Activated CD4-positive, CD25-positive, alpha-beta regulatory T cell treated with anti-CD3 and anti-CD28 coated beads, Interleukin-2, amount 50 U/mL, for 16 hours (primary cell): ENCODE results near the gene FERMT1.
"Not testable (repeated sequence)": the region's sequence is repeated elsewhere in the genome, so short reads cannot be mapped to it uniquely, and the experiment has no call there.

ENCODE experiments used
- DNase-seq: peaks from one replicate; pipeline ENCODE4 v3.0.0-alpha.2; 2020; ENCODE audit warnings: low read depth, low spot score

FERMT1 gene

DNA sequence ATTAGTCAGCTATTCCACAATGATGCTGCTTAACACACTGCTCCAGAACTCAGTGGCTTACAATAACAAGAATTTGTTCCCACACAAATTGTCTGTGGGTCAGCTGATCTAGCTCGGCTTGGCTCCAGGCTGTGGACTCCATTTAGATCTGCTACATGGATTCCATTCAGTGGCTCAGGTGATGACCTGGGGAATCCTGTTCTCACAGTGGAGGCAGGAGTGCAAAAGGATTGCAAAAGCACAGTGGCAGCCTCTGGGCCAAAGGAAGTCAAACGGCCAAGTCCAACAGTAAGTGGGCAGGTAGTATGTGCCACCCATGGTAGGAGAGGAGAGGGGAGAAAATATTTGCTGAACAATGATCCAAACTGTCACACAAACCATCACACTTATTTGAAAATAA is 53.2 kb downstream of the FERMT1 start:
- DNase-seq, result no peak

DNA sequence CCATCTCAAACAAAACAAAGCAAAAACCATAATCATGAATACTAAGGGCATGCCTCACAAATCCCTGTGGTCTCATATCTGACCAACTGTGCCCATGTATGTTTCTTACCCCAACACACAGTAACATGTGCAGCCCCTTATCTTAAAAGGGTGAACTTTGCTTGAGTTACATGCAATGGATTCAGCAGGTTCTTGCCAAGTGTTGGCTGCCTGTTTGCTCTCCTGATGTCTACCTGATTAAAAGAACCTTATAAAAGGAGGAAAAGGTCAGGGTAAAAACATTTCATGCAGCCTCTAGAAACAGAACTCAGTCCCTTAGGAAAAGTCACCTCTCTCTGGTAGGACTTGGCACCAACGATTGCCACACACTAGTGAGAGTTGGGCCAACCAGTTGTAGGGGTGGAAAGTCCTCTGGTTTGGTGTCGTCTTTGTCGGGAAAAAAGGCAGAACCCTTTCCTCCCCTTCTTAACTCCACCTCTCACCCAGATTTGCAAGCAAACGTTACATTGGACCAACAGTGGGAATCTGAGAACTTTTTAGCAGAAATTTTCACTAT is 55.0 kb downstream of the FERMT1 start:
- DNase-seq, result no peak

DNA sequence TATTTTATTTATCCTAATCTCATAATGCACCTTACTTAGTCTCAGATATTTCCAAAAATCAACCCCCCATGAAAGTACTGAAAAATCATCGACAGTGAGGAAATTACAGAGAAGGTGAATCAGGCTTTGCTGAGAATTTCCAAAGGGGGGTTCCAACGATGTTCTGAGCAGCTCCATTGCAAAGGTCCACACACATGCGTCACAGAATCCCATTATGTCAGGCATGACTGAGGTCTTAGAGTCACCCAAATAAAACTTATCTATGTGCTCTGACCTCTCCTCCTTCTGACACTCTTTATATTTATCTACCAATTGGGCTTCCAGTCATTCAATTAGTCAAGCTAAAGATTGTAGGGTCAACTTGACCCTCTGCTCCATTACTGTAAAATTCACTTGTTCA is 56.2 kb downstream of the FERMT1 start:
- no peak for DNase-seq

DNA sequence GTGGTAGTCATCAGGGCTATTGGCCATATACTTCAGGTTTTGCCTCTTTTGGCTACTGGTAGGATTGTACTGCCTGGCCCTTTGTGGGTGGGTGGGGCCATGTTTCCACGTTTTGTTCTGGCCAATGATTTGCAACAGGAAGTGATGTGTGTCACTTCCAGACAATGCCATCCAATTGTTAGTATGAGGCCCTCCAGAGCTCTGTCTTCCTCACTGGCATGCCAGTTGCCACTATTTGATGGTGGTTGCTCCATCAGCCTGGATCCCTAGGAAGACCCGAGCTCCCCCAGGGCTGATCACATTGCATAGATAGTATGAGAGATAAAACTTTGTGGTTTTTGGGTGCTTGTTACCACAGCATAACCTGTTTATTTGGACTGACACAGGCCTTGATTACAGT is 61.3 kb downstream of the FERMT1 start:
- DNase-seq, result no peak

DNA sequence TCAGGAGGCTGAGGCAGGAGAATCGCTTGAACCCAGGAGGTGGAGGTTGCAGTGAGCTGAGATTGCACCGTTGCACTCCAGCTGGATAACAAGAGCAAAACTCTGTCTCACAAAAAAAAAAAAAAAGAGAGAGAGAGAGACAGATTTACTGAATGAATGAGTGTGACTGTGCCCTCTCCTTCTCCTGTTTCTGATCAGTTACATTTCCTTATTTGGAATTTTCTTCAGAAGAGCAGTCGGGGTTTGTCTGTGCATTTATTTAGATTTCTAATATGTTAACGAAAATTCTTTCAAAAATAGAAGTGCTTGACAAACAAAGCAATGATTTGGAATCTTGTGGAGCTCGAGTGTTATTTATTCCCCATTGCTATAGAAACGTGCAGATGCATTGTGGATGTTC is 62.6 kb downstream of the FERMT1 start:
- no peak for DNase-seq

DNA sequence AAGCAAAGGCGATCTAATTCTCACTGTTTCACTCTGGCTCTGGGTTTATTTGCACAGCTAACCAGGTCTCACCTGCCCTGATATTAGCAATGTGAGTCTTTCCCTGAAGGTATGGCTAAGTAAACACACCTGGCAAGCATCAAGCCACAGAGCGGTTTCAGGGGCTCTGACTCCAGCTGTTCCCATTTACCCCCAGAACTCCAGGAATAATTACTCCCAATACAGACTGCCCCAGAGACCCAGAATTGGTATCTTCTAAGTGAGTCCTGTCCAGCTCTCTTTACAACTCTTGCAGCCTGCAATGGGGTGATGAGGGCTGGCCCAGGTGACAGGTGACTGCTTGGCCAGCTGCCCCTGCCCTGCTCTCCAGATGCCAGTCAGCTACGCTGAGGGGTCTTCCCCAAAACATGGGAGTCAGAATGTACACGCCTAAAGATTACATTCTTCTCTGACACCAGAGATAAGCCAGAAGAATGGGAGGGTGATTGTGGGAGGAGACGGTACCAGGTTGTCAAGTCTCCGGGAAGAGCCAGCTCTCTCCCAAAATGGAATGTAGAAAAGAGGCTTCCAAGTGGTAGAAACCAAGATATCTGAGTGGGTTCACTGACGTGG is 64.0 kb downstream of the FERMT1 start:
- no peak for DNase-seq

DNA sequence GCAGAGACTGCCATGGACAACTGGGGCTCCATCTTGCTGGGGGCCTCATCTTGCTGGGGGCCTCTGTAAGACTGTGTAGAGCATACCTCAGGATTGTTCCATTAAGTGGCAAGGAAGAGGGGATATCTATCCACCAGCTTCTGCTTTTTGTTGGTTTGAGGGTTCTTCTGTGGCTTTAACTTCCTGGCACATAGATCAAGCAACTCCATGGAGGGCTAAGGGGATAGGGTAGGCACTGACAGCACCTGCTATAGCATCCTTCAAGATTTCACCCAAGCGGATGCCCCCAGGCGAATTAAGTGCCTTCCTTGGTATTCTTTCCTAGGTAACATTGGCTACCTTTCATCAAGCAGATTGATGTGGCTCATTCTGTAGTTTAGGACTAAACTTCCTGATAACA is 65.1 kb downstream of the FERMT1 start:
- DNase-seq, result no peak

DNA sequence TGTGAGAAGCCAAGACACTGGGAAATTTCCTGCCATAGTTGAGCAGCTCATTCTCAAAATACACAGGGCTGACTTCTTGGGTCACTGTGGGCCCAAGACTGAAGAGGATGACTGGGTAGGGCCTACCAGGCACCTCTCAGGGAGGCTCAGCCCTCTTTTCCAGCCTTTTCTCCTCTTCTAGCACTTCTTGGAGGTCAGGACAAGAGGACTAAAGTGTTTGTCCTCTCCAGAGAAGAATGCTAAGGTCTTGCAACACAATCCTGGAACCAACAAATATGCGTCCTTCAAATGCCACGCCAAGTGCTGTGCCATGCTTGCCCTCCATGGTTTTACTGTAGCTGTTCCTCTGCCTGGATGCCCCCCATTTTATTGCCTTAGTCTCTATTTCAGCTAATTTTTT is 65.7 kb downstream of the FERMT1 start:
- no peak for DNase-seq

DNA sequence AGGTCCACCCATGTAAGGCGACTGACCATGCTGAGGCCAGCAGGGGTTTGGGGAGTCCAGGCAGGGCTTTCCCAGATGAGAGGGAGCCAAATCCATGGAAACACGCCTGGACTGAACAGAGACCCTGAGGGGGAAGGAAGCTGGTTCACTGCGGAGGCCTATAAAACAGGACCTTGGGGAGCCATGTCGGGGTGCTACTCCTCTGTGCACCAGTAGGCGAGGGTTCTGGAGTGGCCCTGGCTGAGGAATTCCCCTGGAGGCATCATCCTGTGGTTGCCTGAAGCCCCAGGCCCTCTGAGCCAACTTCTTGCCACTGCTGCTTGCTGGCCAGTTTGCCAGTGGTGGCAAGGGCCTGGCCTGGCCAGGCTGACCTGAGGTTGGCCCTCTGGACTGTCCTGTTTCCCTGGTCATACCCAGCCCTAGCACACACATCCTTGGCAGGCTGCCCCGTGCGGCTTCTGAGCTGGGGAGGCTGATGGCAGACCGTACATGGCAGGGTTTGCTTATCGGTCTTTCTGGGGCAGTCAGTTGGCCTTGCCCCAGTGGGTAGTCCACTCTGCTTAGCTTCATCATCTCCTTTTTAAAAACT is 66.8 kb downstream of the FERMT1 start:
- DNase-seq, result no peak

DNA sequence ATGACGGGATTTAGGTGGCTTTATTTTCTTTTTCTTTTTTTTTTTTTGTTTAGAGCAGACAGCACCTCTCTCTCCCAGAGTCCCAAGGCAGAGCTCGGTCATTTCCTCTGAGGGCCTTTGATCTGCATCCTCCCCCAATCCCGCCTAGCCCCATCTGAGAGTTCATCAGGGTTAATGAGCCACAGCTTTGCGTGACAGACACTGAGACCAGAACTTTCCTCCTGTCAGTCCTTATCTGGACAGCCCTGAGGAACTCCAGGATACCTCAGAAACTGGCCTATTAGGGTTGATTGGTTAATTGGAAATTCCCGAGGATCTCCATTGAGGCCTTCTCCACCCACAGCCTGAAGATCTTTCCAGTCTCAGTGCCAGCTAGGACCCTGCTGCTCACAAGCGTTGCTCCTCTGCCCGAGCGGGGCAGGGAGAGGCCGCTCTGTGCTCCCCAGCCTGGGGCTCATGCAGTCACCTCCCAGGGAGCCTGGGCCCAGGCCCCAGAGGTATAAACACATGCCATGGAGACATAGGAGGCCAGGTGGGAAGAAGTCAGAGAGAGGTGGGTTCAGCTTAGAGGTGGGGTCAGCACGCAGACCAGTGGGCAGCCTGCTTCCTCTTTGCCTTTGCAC is 67.6 kb downstream of the FERMT1 start:
- DNase-seq, result no peak

DNA sequence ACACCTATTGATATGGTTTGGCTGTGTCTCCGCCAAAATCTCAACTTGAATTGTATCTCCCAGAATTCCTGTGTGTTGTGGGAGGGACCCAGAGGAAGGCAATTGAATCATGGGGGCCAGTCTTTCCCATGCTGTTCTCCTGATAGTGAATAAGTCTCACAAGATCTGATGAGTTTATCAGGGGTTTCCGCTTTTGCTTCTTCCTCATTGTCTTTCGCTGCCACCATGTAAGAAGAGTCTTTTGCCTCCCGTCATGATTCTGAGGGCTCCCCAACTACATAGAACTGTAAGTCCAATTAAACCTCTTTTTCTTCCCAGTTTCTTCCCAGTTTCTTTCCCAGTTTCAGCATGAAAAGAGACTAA is 68.2 kb downstream of the FERMT1 start:
- DNase-seq, result not testable (repeated sequence)

DNA sequence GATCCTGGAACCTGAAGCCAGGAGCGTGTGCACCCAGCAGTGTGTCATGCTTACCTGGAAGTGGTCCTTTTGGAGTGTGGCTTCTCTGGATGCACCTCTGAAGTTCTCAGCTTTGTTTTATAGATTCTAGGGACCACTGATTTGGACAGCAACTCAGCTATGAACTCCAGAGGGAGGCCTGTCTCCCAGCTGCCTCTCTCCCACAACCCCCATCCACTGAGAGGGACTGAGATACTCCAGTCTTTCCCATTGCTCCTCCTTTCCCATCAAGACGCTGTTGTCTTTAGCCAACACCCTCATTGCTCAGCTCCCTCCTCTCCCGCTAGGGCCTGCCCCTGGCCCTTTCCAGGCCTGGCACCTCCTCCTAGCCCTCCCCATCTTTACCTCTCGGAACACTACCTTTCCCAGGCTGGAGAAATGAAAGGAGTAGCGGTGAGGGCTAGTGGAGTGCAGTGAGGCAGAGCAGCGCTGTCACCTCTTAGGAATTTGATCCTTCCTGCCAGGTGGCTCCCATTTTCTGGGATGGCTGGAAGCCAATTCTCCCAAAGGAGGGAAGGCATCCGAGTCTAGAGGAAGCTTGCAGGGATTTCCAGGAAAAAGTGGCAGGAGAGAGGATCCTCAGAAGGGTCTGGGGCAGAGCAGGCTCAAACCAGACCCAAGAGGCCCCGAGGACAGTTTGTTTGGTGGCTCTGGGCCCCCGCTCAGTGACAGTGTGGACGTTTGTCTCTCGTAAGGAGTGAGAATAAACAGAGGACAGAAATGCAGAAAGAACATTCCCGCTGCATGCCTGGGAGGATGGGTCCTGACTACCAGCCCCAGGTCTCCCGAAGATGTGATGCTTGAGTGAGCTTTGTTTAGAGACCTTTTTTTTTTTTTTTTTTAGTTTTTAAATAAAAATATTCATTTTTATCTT is 68.8 kb downstream of the FERMT1 start, which contains the start of gene LRRN4:
Gene LRRN4, minus strand, starts transcription at position 285 of the 913 bp plus-strand sequence. CDS start 1,261 bp downstream, outside the sequence.
- no peak for DNase-seq

DNA sequence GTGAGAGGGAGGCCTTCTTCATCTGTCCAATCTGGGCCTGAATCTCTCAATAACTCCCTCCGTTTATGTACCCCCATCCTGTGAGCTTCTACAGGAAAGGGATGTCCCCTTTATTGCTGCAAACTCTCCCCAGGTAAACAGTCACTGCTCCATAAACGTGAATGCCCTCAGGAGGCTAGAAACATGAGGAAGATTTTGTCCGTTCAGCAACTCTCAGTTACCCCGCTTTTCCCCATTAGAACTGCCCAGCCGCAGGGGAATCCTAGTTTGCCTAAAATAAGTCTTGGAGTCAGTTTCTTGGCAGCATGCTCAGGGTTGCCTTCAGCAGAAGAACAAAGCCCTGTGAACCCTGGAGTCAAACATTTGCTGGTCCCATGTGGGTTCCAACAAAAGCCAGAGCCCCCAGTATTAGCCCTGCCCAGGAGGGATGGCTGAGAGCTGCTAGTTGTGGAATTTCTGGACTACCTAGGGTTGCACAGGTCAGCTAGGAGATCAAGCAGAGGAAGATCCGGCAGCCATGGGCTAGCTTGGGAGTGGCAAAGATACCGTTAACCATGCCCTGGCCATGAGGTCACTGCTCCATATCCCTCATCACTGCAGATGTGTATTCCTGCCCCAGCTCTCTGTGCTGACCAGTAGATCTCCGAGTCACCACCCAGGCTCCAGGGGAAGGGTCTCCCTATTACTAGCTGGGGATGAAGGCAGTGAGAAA is 69.6 kb downstream of the FERMT1 start:
- DNase-seq, result no peak

DNA sequence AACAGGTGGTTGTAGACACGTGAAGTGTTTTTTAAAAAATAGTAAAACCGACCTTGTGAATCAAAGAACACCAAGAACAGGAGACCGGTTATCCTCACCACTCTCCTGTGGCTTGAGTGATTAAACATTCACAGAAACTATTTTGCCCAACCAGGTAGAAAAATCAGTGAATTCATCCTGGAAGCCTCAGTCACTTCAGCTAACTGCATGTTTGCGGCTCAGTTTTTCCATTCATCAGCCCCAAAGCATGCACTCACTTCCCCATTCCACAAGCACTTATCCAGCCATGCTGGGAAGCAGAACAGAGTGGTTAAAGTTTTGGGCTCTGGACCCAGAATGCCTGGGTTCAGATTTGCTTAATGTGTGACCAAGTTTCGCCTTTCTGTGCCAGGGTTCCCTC is 71.3 kb downstream of the FERMT1 start:
- no peak for DNase-seq

DNA sequence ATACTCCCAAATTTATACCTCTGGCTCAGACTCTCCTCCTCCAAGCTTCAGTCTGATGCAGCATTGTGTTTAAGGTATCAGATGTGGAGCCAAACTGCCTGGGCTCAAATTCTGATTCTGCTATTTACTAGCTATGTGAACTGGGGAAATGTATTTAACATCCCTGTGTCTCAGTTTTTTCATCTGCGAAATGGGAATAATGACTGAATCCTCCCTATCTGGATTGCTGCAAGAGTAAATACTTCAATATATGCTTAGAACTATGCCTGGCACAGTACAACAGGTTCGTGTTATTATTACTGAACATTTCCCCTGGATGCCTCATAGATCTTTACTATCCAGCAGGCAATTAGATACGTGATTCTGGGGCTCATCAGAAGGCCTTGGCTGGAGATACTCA is 74.4 kb downstream of the FERMT1 start:
- DNase-seq, result no peak

DNA sequence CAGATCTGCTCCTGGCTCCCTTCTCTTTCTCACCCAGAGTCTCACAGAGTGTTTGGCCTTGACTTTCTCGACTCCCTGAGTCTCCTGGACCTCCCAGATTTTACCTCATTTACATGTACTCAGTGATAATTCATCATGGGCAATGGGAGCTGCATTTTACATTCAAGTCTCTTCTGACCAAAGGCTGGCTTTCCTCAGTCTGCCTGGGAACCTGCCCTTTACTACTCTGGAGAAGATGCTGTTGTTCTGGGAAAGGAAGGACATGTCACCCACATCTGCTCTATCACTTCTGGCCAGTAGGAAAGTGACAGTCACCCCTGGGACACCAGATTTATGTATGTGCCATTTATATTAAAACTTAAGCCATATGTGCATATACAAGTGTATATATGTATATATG is 76.4 kb downstream of the FERMT1 start:
- DNase-seq, result no peak

DNA sequence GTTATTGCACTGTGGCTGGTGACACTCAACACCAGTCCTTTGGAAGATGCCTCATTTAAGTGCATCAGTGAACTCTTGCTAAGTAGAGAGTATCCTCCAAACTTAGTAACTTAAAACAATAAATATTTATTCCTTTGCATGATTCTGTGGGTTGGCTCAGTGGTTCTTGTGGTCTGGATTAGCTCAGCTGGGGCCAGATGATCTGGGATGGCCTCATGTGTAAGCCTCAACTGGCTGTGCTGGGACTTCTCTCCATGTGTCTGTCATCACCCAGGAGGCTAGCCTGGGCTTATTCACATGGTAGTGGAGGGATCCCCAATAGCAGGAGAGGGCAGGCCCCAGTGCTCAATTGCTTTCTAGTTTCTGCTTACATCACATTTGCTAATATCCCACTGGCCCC is 77.3 kb downstream of the FERMT1 start:
- DNase-seq, result no peak

DNA sequence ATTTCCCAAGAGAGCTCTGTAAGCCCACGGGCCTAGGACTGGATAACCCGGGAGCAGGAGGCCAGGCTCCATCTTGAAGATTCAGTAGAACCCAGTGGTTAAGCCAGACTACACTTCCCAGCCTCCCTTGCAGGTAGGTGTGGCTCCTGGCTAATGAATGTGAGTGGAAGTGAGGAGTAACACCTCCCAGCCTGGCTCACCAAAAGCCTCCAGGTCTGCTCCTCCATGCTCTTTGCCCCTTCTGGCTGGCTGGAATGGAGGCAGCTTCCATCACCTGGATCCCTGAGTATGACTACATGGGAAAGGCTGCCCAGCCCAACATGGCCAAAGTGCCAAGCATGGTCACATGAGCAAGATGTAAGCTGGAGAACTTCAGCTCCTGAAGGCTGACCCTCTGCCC is 78.7 kb downstream of the FERMT1 start:
- no peak for DNase-seq

DNA sequence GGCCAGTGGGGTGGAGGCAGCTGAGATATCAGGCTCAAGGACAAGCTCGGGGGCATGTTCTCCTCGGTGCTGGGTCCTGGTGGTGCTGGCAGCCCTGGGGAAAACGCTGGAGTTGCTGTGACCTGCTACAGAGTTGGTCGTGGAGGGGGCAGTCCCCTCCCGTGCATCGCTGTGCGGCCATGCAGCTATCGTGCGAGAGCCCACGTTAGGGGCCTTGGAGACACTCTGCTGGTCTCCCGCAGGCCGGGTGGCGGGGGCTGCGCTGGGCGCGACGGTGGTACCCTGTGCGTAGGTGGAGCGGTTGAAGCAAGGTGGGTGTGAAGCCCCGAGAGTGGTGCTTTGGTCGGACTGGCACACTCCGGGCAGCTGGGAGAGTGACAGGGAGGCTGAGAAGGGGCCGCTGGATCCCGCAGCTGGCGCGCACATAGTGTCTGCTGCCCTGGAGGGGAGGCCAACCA is 81.0 kb downstream of the FERMT1 start:
- no peak for DNase-seq

DNA sequence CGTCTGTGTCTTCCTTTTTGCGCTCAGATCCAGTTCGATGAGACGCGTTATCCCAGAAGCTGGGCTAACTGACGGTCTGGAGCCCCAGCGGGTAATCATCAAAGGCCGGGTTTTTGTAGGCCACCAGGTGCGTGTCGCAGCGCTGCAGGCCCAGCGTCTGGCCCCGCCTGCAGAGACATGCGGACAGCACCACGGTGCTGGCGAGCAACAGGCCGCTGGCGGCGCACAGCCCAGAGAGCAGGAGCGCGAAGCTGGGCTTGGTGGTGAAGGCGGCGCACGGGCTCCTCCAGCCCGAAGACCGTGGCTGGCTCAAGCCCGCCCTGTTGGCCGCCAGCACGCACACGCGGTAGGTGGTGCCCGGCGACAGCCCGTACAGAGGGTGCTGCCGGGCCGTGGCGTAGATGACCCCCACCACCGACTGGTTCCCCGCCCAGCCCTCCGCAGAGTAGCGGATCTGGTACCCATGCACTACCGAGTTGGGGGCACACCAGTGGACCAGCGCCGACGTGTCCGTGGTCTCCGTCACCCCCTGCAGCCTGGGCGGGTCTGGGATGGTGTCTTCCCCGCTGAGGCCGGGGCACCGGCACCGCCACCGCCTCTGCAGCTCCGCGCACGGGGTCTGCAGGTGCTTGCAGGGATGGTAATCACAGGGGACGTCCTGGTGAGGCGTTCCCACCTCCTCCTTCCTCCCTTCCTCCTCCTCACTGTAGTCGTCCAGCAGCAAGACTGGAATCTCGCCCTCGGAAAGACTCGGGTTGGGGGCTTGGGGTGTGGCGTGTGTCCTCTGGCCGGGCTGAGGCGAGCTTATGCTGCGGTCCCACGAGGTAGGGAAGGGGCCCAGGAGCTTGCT is 81.6 kb downstream of the FERMT1 start:
- DNase-seq, result no peak
